ENCODE measurements around the gene TDRD9. TPM values are rescaled to one million over a fixed set of nuclear protein-coding genes. Genes with fewer than 3 reads are reported as not detected.

Gene TDRD9
- total and polyA plus RNA-seq, 4 donors: 1.1 to 2.7 (median 2.0) TPM

GRCh38 chr14:104075530-104076151 lies 147.4 kb downstream of the TDRD9 start:
- Histone ChIP-seq H3K9me3 (ENCODE audit: control insufficient read depth, low read length) (peaks cover 4% of the 10 kb centered on the region), H3K36me3 (ENCODE audit: control insufficient read depth in 1 of 2, insufficient read depth in 2 of 2, low read length in 1 of 2) (no peaks in the 10 kb centered on the region), H3K4me3 (ENCODE audit: low read length in 2 of 2) (no peak overlapping the region), H3K27me3 (ENCODE audit: control insufficient read depth in 1 of 2, insufficient read depth in 2 of 2, low read length in 1 of 2) (peaks cover 2 to 5% of the 10 kb centered on the region in 2 donors), H3K4me1 (ENCODE audit: control insufficient read depth in 1 of 2, insufficient read depth in 2 of 2, low read length in 2 of 2) (no peaks in the 10 kb centered on the region), H3K27ac (ENCODE audit: low read depth in 1 of 2, low read length in 2 of 2) (no peak overlapping the region)
- DNase-seq: no peak
- intact Hi-C loops (cut with DNase I): loop anchor here in 1 of 2 donors (5.0 kb wide), 2 partner anchors 487 to 562 kb away; no protein-coding TSS in a partner anchor
- 32 to 38% methylated on average over 6 of the region's 6 CpGs for WGBS, 2 donors
- no peak for ATAC-seq (ENCODE audit: low FRiP score)

DNA sequence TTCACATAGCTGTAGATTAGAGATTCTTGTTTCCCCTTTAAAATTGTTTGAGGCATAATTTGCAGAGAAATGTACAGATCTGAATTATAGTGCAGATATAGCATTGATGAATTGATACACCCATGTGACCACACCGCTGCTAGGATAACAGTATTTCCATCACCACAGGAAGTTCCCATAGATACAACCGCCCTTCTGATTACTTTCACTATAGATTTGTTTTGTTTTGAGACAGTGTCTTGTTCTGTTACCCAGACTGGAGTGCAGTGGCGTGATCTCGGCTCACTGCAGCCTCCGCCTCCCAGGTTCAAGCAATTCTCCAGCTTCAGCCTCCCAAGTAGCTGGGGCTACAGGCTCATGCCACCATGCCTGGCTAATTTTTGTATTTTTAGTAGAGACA lies 148.5 kb downstream of the TDRD9 start:
- Histone ChIP-seq H3K4me3 (ENCODE audit: low read length in 2 of 2) (no peak overlapping the region), H3K27me3 (ENCODE audit: control insufficient read depth in 1 of 2, insufficient read depth in 2 of 2, low read length in 1 of 2) (peaks cover 2 to 5% of the 10 kb centered on the region in 2 donors), H3K9me3 (ENCODE audit: control insufficient read depth, low read length) (peaks cover 4% of the 10 kb centered on the region), H3K36me3 (ENCODE audit: control insufficient read depth in 1 of 2, insufficient read depth in 2 of 2, low read length in 1 of 2) (no peaks in the 10 kb centered on the region), H3K4me1 (ENCODE audit: control insufficient read depth in 1 of 2, insufficient read depth in 2 of 2, low read length in 2 of 2) (no peaks in the 10 kb centered on the region), H3K27ac (ENCODE audit: low read depth in 1 of 2, low read length in 2 of 2) (no peak overlapping the region)
- 44 to 59% methylated on average over 5 of the region's 5 CpGs for WGBS, 2 donors
- intact Hi-C loops (cut with DNase I): loop anchor here in 1 of 2 donors (5.0 kb wide), 2 partner anchors 486 to 561 kb away; no protein-coding TSS in a partner anchor
- DNase-seq (no peak), ATAC-seq (ENCODE audit: low FRiP score) (no peak)

- peak; percentile 89 for ATAC-seq (ENCODE audit: low FRiP score)
- DNase-seq: peak; percentile 90 to 92
- intact Hi-C loops (cut with DNase I): loop anchor here (2.0 to 5.0 kb wide), 3 partner anchors 484 to 559 kb away; no protein-coding TSS in a partner anchor
- Histone ChIP-seq H3K9me3 (ENCODE audit: control insufficient read depth, low read length) (peaks cover 4% of the 10 kb centered on the region), H3K36me3 (ENCODE audit: control insufficient read depth in 1 of 2, insufficient read depth in 2 of 2, low read length in 1 of 2) (no peaks in the 10 kb centered on the region), H3K27ac (ENCODE audit: low read depth in 1 of 2, low read length in 2 of 2) (no peak overlapping the region), H3K4me3 (ENCODE audit: low read length in 2 of 2) (no peak overlapping the region), H3K27me3 (ENCODE audit: control insufficient read depth in 1 of 2, insufficient read depth in 2 of 2, low read length in 1 of 2) (peaks cover 2 to 5% of the 10 kb centered on the region in 2 donors), H3K4me1 (ENCODE audit: control insufficient read depth in 1 of 2, insufficient read depth in 2 of 2, low read length in 2 of 2) (no peaks in the 10 kb centered on the region)
- 0 to 1% methylated on average over 7 of the region's 7 CpGs for WGBS, 2 donors
Observed at GRCh38 chr14:104078031-104078455, 149.8 kb downstream of the TDRD9 start.

GRCh38 chr14:104080376-104081260 lies 152.4 kb downstream of the TDRD9 start:
- no peaks in the 10 kb centered on the region for H3K27me3 ChIP-seq (ENCODE audit: control insufficient read depth in 1 of 2, insufficient read depth in 2 of 2, low read length in 1 of 2)
- 94% methylated on average over 23 of the region's 23 CpGs for WGBS, 2 donors
- H3K9me3 ChIP-seq (ENCODE audit: control insufficient read depth, low read length): no peaks in the 10 kb centered on the region
- no peak for ATAC-seq (ENCODE audit: low FRiP score)
- no peak overlapping the region for H3K4me3 ChIP-seq (ENCODE audit: low read length in 2 of 2)
- no peaks in the 10 kb centered on the region for H3K4me1 ChIP-seq (ENCODE audit: control insufficient read depth in 1 of 2, insufficient read depth in 2 of 2, low read length in 2 of 2)
- intact Hi-C loops (cut with DNase I): loop anchor here in 1 of 2 donors (10.0 kb wide), 1 partner anchor 554 kb away; no protein-coding TSS in a partner anchor
- no peak overlapping the region for H3K27ac ChIP-seq (ENCODE audit: low read depth in 1 of 2, low read length in 2 of 2)
- no peak for DNase-seq
- no peaks in the 10 kb centered on the region for H3K36me3 ChIP-seq (ENCODE audit: control insufficient read depth in 1 of 2, insufficient read depth in 2 of 2, low read length in 1 of 2)

DNA sequence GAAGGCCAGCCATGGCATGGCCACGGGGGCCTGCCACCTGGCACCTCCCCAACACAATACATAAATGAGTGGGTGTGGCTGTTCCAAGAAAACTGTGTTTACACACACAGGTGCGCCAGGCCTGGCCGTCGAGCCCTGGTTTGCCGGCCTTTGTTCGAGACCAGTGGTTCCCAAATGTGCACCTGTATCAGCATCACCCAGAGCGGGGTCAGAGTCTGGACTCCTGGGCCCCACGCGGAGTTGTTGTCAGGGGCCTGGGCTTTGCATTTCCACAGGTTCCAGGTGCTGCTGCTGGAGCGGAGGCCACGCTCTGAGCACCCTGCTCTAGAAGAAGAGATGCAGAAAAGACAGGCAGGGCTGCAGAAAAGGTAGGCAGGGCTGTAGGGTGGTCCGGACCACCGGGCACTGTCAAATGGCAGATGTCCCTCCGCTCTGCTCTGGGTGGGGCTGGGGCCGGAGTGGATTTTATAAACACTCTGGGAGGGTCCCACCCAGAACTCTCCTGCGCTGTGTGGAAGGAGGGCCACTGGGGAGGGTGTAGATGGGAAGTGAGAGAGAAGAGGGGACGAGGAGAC lies 153.1 kb downstream of the TDRD9 start:
- Histone ChIP-seq H3K9me3 (ENCODE audit: control insufficient read depth, low read length) (no peaks in the 10 kb centered on the region), H3K4me3 (ENCODE audit: low read length in 2 of 2) (no peak overlapping the region), H3K36me3 (ENCODE audit: control insufficient read depth in 1 of 2, insufficient read depth in 2 of 2, low read length in 1 of 2) (no peaks in the 10 kb centered on the region), H3K4me1 (ENCODE audit: control insufficient read depth in 1 of 2, insufficient read depth in 2 of 2, low read length in 2 of 2) (no peaks in the 10 kb centered on the region), H3K27me3 (ENCODE audit: control insufficient read depth in 1 of 2, insufficient read depth in 2 of 2, low read length in 1 of 2) (no peaks in the 10 kb centered on the region), H3K27ac (ENCODE audit: low read depth in 1 of 2, low read length in 2 of 2) (no peak overlapping the region)
- DNase-seq: no peak
- no peak for ATAC-seq (ENCODE audit: low FRiP score)
- intact Hi-C loops (cut with DNase I): loop anchor here in 1 of 2 donors (10.0 kb wide), 1 partner anchor 553 kb away; no protein-coding TSS in a partner anchor
- 91 to 95% methylated on average over 17 of the region's 17 CpGs for WGBS, 2 donors

- no peak overlapping the region for H3K4me3 ChIP-seq (ENCODE audit: low read length in 2 of 2)
- no peak overlapping the region for H3K27ac ChIP-seq (ENCODE audit: low read depth in 1 of 2, low read length in 2 of 2)
- H3K9me3 ChIP-seq (ENCODE audit: control insufficient read depth, low read length): no peaks in the 10 kb centered on the region
- H3K36me3 ChIP-seq (ENCODE audit: control insufficient read depth in 1 of 2, insufficient read depth in 2 of 2, low read length in 1 of 2): no peaks in the 10 kb centered on the region
- H3K4me1 ChIP-seq (ENCODE audit: control insufficient read depth in 1 of 2, insufficient read depth in 2 of 2, low read length in 2 of 2): no peaks in the 10 kb centered on the region
- intact Hi-C loops (cut with DNase I): loop anchor here in 1 of 2 donors (10.0 kb wide), 1 partner anchor 553 kb away; no protein-coding TSS in a partner anchor
- H3K27me3 ChIP-seq (ENCODE audit: control insufficient read depth in 1 of 2, insufficient read depth in 2 of 2, low read length in 1 of 2): no peaks in the 10 kb centered on the region
- ATAC-seq (ENCODE audit: low FRiP score): no peak
- 90 to 93% methylated on average over 15 of the region's 15 CpGs for WGBS, 2 donors
- no peak for DNase-seq
Observed at GRCh38 chr14:104081951-104082464, 153.8 kb downstream of the TDRD9 start.

- Histone ChIP-seq H3K36me3 (ENCODE audit: control insufficient read depth in 1 of 2, insufficient read depth in 2 of 2, low read length in 1 of 2) (no peaks in the 10 kb centered on the region), H3K27me3 (ENCODE audit: control insufficient read depth in 1 of 2, insufficient read depth in 2 of 2, low read length in 1 of 2) (no peaks in the 10 kb centered on the region), H3K27ac (ENCODE audit: low read depth in 1 of 2, low read length in 2 of 2) (no peak overlapping the region), H3K9me3 (ENCODE audit: control insufficient read depth, low read length) (no peaks in the 10 kb centered on the region), H3K4me3 (ENCODE audit: low read length in 2 of 2) (no peak overlapping the region), H3K4me1 (ENCODE audit: control insufficient read depth in 1 of 2, insufficient read depth in 2 of 2, low read length in 2 of 2) (no peaks in the 10 kb centered on the region)
- 42 to 44% methylated on average over 12 of the region's 12 CpGs for WGBS, 2 donors
- ATAC-seq (ENCODE audit: low FRiP score) (no peak), DNase-seq (no peak)
- intact Hi-C loops (cut with DNase I): loop anchor here in 1 of 2 donors (10.0 kb wide), 1 partner anchor 552 kb away; no protein-coding TSS in a partner anchor
Observed at GRCh38 chr14:104082807-104083206, 154.6 kb downstream of the TDRD9 start.

GRCh38 chr14:104084251-104085002 lies 156.2 kb downstream of the TDRD9 start:
- Histone ChIP-seq H3K9me3 (ENCODE audit: control insufficient read depth, low read length) (no peaks in the 10 kb centered on the region), H3K36me3 (ENCODE audit: control insufficient read depth in 1 of 2, insufficient read depth in 2 of 2, low read length in 1 of 2) (no peaks in the 10 kb centered on the region), H3K27me3 (ENCODE audit: control insufficient read depth in 1 of 2, insufficient read depth in 2 of 2, low read length in 1 of 2) (no peaks in the 10 kb centered on the region), H3K4me3 (ENCODE audit: low read length in 2 of 2) (no peak overlapping the region), H3K4me1 (ENCODE audit: control insufficient read depth in 1 of 2, insufficient read depth in 2 of 2, low read length in 2 of 2) (no peaks in the 10 kb centered on the region), H3K27ac (ENCODE audit: low read depth in 1 of 2, low read length in 2 of 2) (no peak overlapping the region)
- WGBS, 2 donors: 47 to 48% methylated on average over 16 of the region's 16 CpGs
- intact Hi-C loops (cut with DNase I): loop anchor here in 1 of 2 donors (10.0 kb wide), 1 partner anchor 550 kb away; no protein-coding TSS in a partner anchor
- DNase-seq (no peak), ATAC-seq (ENCODE audit: low FRiP score) (no peak)
